Measurements from ENCODE around the gene FILIP1L.

The FILIP1L gene

DNA sequence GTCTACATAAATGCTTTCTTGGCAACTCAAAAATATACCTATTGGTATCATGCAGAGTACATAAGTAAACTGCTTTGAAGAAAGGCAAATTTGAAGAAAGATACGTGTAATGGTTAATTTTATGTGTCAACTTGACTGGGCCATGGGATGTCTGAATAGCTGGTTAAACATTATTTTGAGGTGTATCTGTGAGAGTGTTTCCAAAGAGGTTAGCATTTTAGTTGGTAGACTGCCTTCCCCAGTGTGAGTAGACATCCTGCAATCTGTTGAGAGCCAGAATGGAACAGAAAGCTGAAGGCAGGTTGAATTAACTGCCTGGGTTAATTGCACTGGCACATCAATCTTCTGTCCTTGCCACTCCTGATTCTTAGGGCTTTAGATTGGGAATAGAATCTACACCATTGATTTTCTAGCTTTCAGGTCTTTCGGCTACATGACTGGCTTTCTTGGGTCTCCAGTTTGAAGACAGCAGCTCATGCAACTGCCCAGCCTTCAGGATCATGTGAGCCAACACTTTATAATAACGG is 198.3 kb downstream of the FILIP1L start:
- Mint-ChIP-seq H3K27ac (no peak overlapping the region), H3K36me3 (ENCODE audit: low read depth) (peaks cover 13% of the 10 kb centered on the region), H3K4me1 (peaks cover 12% of the 10 kb centered on the region), H3K4me3 (no peak overlapping the region), H3K9me3 (no peaks in the 10 kb centered on the region), H3K27me3 (no peaks in the 10 kb centered on the region)
- DNase-seq (no peak), ATAC-seq (no peak)

GRCh38 chr3:99911433-99911832 is 202.9 kb downstream of the FILIP1L start:
- peaks cover 11% of the 10 kb centered on the region for H3K36me3 Mint-ChIP-seq (ENCODE audit: low read depth)
- DNase-seq (no peak), ATAC-seq (no peak)
- H3K4me3 Mint-ChIP-seq: no peak overlapping the region
- H3K27me3 Mint-ChIP-seq: no peaks in the 10 kb centered on the region
- H3K27ac Mint-ChIP-seq: no peak overlapping the region
- peaks cover 7% of the 10 kb centered on the region for H3K4me1 Mint-ChIP-seq
- H3K9me3 Mint-ChIP-seq: no peaks in the 10 kb centered on the region

DNA sequence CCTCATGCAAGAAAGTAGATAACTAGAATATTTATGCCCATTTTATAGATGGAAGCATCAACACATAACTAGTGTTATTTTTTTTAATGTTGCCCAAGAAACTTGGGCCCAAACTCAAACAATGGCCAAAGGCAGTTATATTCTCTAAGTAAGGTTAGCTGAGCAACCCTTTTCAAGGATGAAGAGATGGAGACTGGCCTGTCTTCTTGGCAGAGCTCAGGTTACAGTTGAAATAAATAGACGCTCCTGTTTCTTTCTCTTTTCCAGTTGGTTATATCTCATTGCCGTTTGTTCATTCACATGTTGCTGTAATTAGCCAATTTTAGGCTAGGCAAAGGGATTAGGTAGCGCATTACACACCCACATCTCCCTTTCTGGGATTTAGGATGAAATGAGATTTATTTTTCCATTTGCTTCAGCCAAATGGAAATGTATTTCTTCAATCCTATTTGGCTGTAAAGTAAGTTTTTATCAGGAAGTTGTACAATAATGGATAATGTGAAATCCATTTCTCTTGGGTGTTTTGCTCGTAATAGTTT is 203.5 kb downstream of the FILIP1L start:
- Mint-ChIP-seq H3K36me3 (ENCODE audit: low read depth) (peaks cover 9% of the 10 kb centered on the region), H3K4me1 (peaks cover 7% of the 10 kb centered on the region), H3K4me3 (no peak overlapping the region), H3K9me3 (no peaks in the 10 kb centered on the region), H3K27ac (no peak overlapping the region), H3K27me3 (no peaks in the 10 kb centered on the region)
- ATAC-seq: no peak
- DNase-seq: no peak

DNA sequence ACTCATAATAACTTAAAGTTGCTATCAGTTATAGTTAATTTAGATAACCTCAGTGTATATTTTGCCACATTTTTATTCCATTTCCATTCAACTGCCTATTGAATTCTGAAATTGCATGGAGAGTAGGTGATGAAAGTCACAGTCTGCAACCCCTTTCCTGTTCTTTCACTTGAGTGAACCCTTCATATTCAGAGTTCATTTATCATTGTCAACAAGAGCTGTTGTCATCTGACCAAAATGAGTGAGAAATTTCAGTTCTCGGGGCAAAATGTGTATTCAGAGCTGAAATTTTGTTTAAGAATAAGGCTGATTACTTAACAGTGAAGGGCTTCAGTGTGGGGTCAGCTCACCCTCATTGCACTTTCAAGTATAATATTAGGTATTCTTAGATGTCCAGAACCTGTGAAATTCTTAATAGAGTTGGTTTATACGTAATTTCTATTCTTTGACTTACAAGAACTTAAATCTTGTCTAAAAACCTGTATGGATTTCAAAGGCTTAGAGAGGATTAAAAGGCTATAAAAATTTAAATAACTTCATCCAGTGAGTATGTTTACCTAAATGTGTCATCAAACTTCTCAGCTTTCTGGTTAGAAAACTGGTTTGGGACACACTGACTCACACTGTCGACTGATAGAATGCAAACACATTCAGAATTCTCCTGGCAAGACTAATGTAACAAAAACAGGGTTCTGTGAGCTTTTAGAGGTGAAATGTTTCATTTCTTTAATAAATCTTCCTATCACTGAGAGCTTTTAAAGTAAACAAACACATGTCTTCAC is 204.4 kb downstream of the FILIP1L start:
- Mint-ChIP-seq H3K4me1 (peaks cover 7% of the 10 kb centered on the region), H3K9me3 (no peaks in the 10 kb centered on the region), H3K4me3 (no peak overlapping the region), H3K27me3 (no peaks in the 10 kb centered on the region), H3K27ac (no peak overlapping the region), H3K36me3 (ENCODE audit: low read depth) (peaks cover 8% of the 10 kb centered on the region)
- DNase-seq: no peak
- ATAC-seq: no peak

GRCh38 chr3:99907959-99908544 is 206.2 kb downstream of the FILIP1L start:
- no peak for DNase-seq
- H3K27me3 Mint-ChIP-seq: no peaks in the 10 kb centered on the region
- no peak overlapping the region for H3K27ac Mint-ChIP-seq
- peaks cover 12% of the 10 kb centered on the region for H3K36me3 Mint-ChIP-seq (ENCODE audit: low read depth)
- no peaks in the 10 kb centered on the region for H3K4me1 Mint-ChIP-seq
- no peak overlapping the region for H3K4me3 Mint-ChIP-seq
- H3K9me3 Mint-ChIP-seq: no peaks in the 10 kb centered on the region
- ATAC-seq: no peak

DNA sequence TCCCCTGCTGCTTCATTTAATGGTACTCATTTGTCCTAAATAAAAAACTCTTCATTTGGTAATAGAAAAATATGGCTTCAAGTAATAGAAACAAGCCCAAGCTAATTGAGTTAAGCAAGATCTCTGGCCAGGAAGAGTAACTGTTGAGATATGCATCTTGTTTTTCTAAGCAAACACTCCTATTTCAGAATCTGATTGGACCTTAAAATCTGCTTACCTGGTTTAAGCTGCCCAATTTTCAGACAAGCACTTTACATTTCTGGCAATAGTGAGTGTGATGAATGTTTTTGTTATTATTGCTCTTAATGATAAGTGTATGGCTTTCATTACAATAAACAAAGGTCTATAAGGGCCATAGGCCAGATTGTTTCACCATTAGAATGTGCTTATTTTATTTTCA is 210.4 kb downstream of the FILIP1L start:
- Mint-ChIP-seq H3K4me3 (no peak overlapping the region), H3K9me3 (no peaks in the 10 kb centered on the region), H3K27ac (no peak overlapping the region), H3K4me1 (peaks cover 11% of the 10 kb centered on the region), H3K27me3 (no peaks in the 10 kb centered on the region), H3K36me3 (ENCODE audit: low read depth) (peaks cover 7% of the 10 kb centered on the region)
- DNase-seq: no peak
- ATAC-seq: no peak

DNA sequence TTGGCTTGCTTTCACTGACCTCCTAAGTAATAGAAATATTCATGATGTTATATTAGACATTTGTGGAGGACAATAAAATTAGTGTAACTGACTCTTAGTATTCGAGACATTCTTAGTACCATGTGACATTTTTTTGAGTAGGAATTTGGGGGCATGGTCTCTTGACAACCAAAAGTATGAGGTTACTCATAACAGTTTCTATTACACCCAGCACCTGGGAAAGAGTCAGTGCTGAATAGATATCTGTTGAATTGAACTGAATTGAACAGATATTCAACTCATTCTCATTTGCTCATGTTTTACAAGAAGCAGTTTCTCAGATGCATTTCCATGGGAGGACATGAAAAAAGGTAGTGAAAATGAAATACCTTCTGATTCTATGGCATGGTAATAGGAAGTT is 212.2 kb downstream of the FILIP1L start:
- Mint-ChIP-seq H3K27me3 (no peaks in the 10 kb centered on the region), H3K4me1 (peaks cover 11% of the 10 kb centered on the region), H3K9me3 (no peaks in the 10 kb centered on the region), H3K36me3 (ENCODE audit: low read depth) (peaks cover 10% of the 10 kb centered on the region), H3K27ac (no peak overlapping the region), H3K4me3 (no peak overlapping the region)
- ATAC-seq (no peak), DNase-seq (no peak)

DNA sequence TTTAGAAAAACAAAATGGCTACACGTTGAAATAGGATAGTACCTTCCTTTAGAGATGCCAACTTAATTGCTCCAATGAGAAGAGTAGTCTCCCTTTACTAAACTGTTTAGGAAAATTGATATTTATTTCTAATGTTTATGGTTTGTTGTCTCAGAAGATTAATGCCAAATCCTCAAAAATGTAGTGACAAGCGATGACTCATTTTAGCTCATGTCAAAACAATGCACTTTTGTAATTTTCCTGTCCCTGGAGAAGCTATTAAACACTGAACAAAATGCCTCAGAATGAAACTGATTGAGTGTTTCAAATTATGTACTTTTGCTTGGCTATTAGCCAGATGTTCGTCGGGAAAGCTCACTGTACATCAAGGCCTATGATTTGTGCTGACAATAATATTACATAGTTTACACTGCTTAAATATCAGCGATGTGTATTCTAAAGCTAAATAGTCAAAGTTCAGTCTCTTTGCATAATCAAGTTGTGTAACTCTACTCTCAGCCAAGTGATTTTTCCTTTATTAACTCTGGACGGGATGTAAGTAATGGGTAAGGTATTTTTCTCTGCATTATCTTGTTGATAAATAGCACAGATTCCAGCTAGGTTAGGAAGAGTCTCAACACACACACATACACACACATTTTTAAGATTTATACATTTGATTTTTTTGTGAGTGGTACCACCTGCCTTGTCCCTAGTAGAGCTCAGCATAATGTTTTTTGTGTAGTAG is 212.9 kb downstream of the FILIP1L start:
- no peaks in the 10 kb centered on the region for H3K27me3 Mint-ChIP-seq
- H3K36me3 Mint-ChIP-seq (ENCODE audit: low read depth): peaks cover 10% of the 10 kb centered on the region
- no peak overlapping the region for H3K27ac Mint-ChIP-seq
- DNase-seq: no peak
- H3K4me3 Mint-ChIP-seq: no peak overlapping the region
- H3K4me1 Mint-ChIP-seq: peaks cover 12% of the 10 kb centered on the region
- no peaks in the 10 kb centered on the region for H3K9me3 Mint-ChIP-seq
- no peak for ATAC-seq

GRCh38 chr3:99900248-99900647 is 214.1 kb downstream of the FILIP1L start:
- H3K36me3 Mint-ChIP-seq (ENCODE audit: low read depth): peaks cover 12% of the 10 kb centered on the region
- H3K9me3 Mint-ChIP-seq: no peaks in the 10 kb centered on the region
- no peak overlapping the region for H3K27ac Mint-ChIP-seq
- no peak for ATAC-seq
- DNase-seq: no peak
- H3K4me3 Mint-ChIP-seq: no peak overlapping the region
- H3K4me1 Mint-ChIP-seq: peaks cover 23% of the 10 kb centered on the region
- no peaks in the 10 kb centered on the region for H3K27me3 Mint-ChIP-seq

DNA sequence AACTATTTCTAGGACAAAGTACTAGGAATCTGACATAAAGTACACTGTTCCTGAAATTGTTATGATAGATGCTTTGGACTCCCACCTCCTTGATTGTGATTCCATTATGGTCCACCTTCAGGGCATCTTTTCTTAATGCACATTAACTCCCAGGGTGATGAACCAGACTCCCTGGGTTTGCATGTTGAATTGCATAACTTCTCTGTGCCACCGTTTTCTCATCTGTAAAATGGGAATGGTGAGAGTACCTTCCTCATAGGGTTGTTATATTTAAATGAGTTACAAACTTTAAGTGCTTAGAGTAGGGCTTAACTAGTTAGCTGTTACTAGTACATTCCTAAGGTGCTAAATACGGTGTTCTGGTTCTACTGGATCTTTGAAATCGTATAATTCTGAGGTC is 214.7 kb downstream of the FILIP1L start:
- Mint-ChIP-seq H3K36me3 (ENCODE audit: low read depth) (peaks cover 6% of the 10 kb centered on the region), H3K27ac (no peak overlapping the region)
- no peak for ATAC-seq

GRCh38 chr3:99896482-99896881 is 217.8 kb downstream of the FILIP1L start:
- H3K27me3 Mint-ChIP-seq: no peaks in the 10 kb centered on the region
- DNase-seq (no peak), ATAC-seq (no peak)
- H3K4me1 Mint-ChIP-seq: peaks cover 21% of the 10 kb centered on the region
- peaks cover 9% of the 10 kb centered on the region for H3K36me3 Mint-ChIP-seq (ENCODE audit: low read depth)
- no peak overlapping the region for H3K4me3 Mint-ChIP-seq
- H3K9me3 Mint-ChIP-seq: no peaks in the 10 kb centered on the region
- peak overlapping the region; percentile 19 for H3K27ac Mint-ChIP-seq

More for the DNA sequence above, 214.7 kb downstream of the FILIP1L start:
- Mint-ChIP-seq H3K9me3 (no peaks in the 10 kb centered on the region), H3K4me3 (no peak overlapping the region), H3K4me1 (peaks cover 25% of the 10 kb centered on the region), H3K27me3 (no peaks in the 10 kb centered on the region)
- no peak for DNase-seq

DNA sequence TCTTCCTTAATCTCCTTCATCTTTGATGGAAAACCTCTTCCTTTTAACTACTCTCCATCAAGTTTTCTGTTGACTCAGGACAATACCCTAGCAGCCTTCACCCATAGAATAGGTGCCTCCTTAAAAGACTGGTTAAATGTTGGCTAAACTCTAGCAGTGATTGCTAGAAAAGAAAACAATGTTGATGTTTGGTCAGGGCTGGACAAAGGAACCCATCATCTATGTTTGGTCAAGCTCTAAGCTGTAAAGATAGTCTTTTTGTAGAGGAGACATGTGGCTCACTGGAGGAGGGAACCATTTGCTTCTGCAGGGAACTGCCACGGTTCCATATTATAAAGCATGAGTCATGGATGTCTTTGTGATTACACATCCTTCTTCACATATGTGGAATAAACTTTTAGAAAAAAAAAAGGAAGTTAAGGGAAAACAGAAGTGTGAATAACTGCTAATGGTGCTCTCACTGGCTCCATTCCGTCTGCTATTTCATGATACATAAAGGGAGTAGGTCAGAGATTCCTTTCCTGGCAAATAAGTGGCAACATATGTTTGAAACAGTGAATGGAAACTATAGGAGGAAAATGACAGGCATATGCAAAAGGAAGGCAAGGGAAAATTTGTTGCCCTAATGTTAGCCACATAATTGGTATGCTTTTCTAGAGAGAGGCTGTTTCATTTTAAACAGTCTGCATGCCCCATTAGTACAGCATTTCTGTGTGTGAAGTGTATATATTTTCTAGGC is 218.4 kb downstream of the FILIP1L start:
- Mint-ChIP-seq H3K4me1 (peaks cover 17% of the 10 kb centered on the region), H3K9me3 (no peaks in the 10 kb centered on the region), H3K27ac (peak overlapping the region; percentile 19), H3K36me3 (ENCODE audit: low read depth) (peaks cover 9% of the 10 kb centered on the region), H3K4me3 (no peak overlapping the region), H3K27me3 (no peaks in the 10 kb centered on the region)
- DNase-seq: no peak
- peak; percentile 63 for ATAC-seq

DNA sequence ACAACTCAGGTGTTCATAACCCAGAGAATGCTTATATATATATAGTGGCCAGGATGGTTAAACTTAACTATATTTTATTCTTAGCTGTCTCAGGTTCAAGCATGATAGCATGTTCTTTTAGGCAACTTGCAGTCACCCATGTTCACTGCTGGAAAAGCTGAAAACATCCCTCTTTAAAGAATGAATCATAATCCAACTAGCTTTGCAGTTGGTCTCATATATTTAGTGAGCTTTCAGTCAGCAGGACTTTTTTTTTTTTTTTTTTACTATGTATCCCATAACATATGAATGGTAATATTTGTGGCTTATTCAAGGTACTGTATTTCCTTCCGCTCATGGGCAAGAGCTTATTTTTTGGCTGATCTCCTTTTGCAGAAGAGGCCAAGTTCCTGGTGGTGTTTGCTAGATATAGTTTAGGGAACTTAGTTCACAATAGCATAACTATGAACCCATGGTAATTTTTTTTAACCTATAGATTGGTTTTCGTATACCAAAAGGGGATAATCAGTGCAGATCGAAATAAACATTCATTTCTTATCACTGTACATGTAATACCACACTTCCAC is 219.1 kb downstream of the FILIP1L start:
- DNase-seq: no peak
- Mint-ChIP-seq H3K9me3 (no peaks in the 10 kb centered on the region), H3K4me3 (no peak overlapping the region), H3K27me3 (no peaks in the 10 kb centered on the region), H3K4me1 (peaks cover 17% of the 10 kb centered on the region), H3K36me3 (ENCODE audit: low read depth) (peaks cover 9% of the 10 kb centered on the region), H3K27ac (no peak overlapping the region)
- no peak for ATAC-seq

- Mint-ChIP-seq H3K27ac (no peak overlapping the region), H3K4me3 (no peak overlapping the region), H3K36me3 (ENCODE audit: low read depth) (peaks cover 9% of the 10 kb centered on the region), H3K27me3 (no peaks in the 10 kb centered on the region), H3K9me3 (no peaks in the 10 kb centered on the region), H3K4me1 (peaks cover 17% of the 10 kb centered on the region)
- DNase-seq (no peak), ATAC-seq (peak; percentile 65)
These were observed 222.0 kb downstream of the FILIP1L start for GRCh38 chr3:99892332-99892731.
